Naive thymus-derived CD4-positive, alpha-beta T cell (primary cell): ENCODE data around the gene SPTLC2. TPM values are rescaled to one million over a fixed set of nuclear protein-coding genes. Genes with fewer than 3 reads are reported as not detected.

ENCODE experiments used
- ATAC-seq: fragments of 150-1000 bp; cut with Tn5 transposase; 2 replicates; pipeline ENCODE4 v1.10.0; 2021; ENCODE audit warnings: mild to moderate bottlenecking, moderate library complexity
- CTCF ChIA-PET: fragments of 350-600 bp; sonication (Branson Sonifier 250); formaldehyde crosslinking; loops from one replicate; lab custom pipeline; 2021; ENCODE audit warnings: antibody characterized with exemption; lab: Charles Lee
- POLR2A ChIA-PET: fragments of 350-600 bp; sonication (Branson Sonifier 250); formaldehyde crosslinking; loops from one replicate; lab custom pipeline; 2021; ENCODE audit warnings: antibody characterized with exemption, inconsistent platforms; lab: Charles Lee
- DNase-seq, 9 donors: peaks; one replicate each; pipeline versions ENCODE4 v3.0.0 to v3.0.0-alpha.2; 2020 to 2022; ENCODE audit warnings: mixed read lengths in 1 of 9
- H3K27ac ChIP-seq: one replicate; pipeline ENCODE4 v1.7.0; 2013; ENCODE audit warnings: mild to moderate bottlenecking, low read depth, low read length, moderate library complexity
- H3K27me3 ChIP-seq, 2 donors: one replicate each; pipeline ENCODE4 v1.7.0; 2013; ENCODE audit warnings: low read length in 2 of 2, mild to moderate bottlenecking in 2 of 2, moderate library complexity in 2 of 2; ENCODE audit not compliant: control insufficient read depth in 2 of 2, insufficient read depth in 2 of 2
- H3K36me3 ChIP-seq, 3 experiments: 1 replicate in 2 of 3; 2 replicates in 1 of 3; pipeline ENCODE4 v1.7.0; 2013; ENCODE audit warnings: low read length in 3 of 3, mild to moderate bottlenecking in 3 of 3, moderate library complexity in 1 of 3; ENCODE audit not compliant: insufficient read depth in 3 of 3, control insufficient read depth in 2 of 3
- H3K4me1 ChIP-seq, 2 donors: one replicate each; pipeline ENCODE4 v1.7.0; 2013; ENCODE audit warnings: low read length in 2 of 2, mild to moderate bottlenecking in 2 of 2, moderate library complexity in 1 of 2; ENCODE audit not compliant: control insufficient read depth in 2 of 2, insufficient read depth in 2 of 2
- H3K4me3 ChIP-seq: 2 replicates; pipeline ENCODE4 v1.7.0; 2013; ENCODE audit warnings: mild to moderate bottlenecking, low read length
- H3K9me3 ChIP-seq, 3 experiments: 1 replicate in 2 of 3; 2 replicates in 1 of 3; pipeline ENCODE4 v1.7.0; 2013; ENCODE audit warnings: low read length in 3 of 3; ENCODE audit not compliant: control insufficient read depth in 2 of 3
- H3K27ac Mint-ChIP-seq, 9 donors: one replicate each; pipeline ENCODE4 v1.8.0; 2020 to 2022; ENCODE audit warnings: mixed read lengths in 9 of 9, mild to moderate bottlenecking in 8 of 9, moderate library complexity in 5 of 9, inconsistent platforms in 2 of 9
- H3K27me3 Mint-ChIP-seq, 5 donors: one replicate each; pipeline ENCODE4 v1.8.0; 2021 to 2022; ENCODE audit warnings: mixed read lengths in 5 of 5, mild to moderate bottlenecking in 1 of 5
- H3K36me3 Mint-ChIP-seq, 5 donors: one replicate each; pipeline ENCODE4 v1.8.0; 2020 to 2022; ENCODE audit warnings: mixed read lengths in 5 of 5, mild to moderate bottlenecking in 3 of 5, inconsistent platforms in 1 of 5
- H3K4me1 Mint-ChIP-seq, 7 donors: one replicate each; pipeline ENCODE4 v1.8.0; 2020 to 2022; ENCODE audit warnings: mixed read lengths in 7 of 7, mild to moderate bottlenecking in 3 of 7, inconsistent platforms in 1 of 7
- H3K4me3 Mint-ChIP-seq, 10 donors: one replicate each; pipeline ENCODE4 v1.8.0; 2020 to 2022; ENCODE audit warnings: mild to moderate bottlenecking in 10 of 10, mixed read lengths in 10 of 10, moderate library complexity in 6 of 10, inconsistent platforms in 2 of 10
- H3K9me3 Mint-ChIP-seq, 11 donors: one replicate each; pipeline ENCODE4 v1.8.0; 2020 to 2022; ENCODE audit warnings: mixed read lengths in 11 of 11, mild to moderate bottlenecking in 4 of 11, inconsistent platforms in 1 of 11, moderate library complexity in 1 of 11
- intact Hi-C, 2 donors: fragments of 100-400 bp; cut with micrococcal nuclease; formaldehyde crosslinking; loops; one replicate each; pipeline ENCODE4 v1.15.1; 2023
- polyA plus RNA-seq, 2 donors: library from polyadenylated mRNA; unstranded; fragments of 300-500 nt; fragmentation: Illumina TruSeq; gene quantifications; one replicate each; pipeline ENCODE4 v1.2.3, GENCODE V29; 2021
- total RNA-seq, 6 experiments: library from RNA in 5 of 6; stranded (reverse) in 5 of 6; gene quantifications; 1 replicate in 5 of 6; 2 replicates in 1 of 6; pipeline ENCODE4 v1.2.3 and lab custom pipeline; 2021 to 2026

The SPTLC2 gene
- total and polyA plus RNA-seq, 7 experiments from 2014 or later: 11.6 to 58.1 (median 24.7) TPM

DNA sequence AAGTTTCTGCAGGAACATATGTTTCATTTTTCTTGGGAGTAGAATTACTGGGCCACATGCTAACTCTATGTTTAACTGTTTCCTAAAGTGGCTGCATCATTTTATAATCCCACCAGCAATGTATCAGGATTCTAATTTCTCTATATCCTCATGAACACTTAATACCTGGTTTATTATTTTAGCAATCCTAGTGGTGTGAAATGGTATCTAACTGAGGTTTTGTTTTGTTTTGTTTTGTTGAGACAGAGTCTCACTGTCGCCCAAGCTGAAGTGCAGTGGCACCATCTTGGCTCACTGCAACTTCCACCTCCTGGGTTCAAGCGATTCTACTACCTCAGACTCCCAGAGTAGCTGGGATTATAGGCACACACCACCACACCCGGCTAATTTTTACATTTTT is 6.5 kb downstream of the SPTLC2 start:
- intact Hi-C loops: loop anchor here (10.0 kb wide), 2 partner anchors 575 to 1945 kb away; partner anchors contain the start of genes ERG28 (in 1 of the 2) and TTLL5 (in 1 of the 2)
- H3K9me3 Mint-ChIP-seq: no peaks in the 10 kb centered on the region
- no peaks in the 10 kb centered on the region for H3K27me3 Mint-ChIP-seq
- peaks cover 0 to 11% (median 2%) of the 10 kb centered on the region in 5 donors for H3K36me3 Mint-ChIP-seq
- ChIA-PET CTCF (no interaction called here), POLR2A (no interaction called here)
- DNase-seq: no peak
- H3K4me3 ChIP-seq: no peak overlapping the region
- ATAC-seq: no peak
- H3K27ac Mint-ChIP-seq: no peak overlapping the region
- H3K9me3 ChIP-seq: no peaks in the 10 kb centered on the region
- no peak overlapping the region for H3K4me3 Mint-ChIP-seq
- no peaks in the 10 kb centered on the region for H3K27me3 ChIP-seq
- H3K4me1 ChIP-seq: peaks cover 13 to 17% of the 10 kb centered on the region in 2 donors
- peaks cover 44 to 73% (median 69%) of the 10 kb centered on the region in 7 donors for H3K4me1 Mint-ChIP-seq
- H3K36me3 ChIP-seq: no peaks in the 10 kb centered on the region
- H3K27ac ChIP-seq: no peak overlapping the region

DNA sequence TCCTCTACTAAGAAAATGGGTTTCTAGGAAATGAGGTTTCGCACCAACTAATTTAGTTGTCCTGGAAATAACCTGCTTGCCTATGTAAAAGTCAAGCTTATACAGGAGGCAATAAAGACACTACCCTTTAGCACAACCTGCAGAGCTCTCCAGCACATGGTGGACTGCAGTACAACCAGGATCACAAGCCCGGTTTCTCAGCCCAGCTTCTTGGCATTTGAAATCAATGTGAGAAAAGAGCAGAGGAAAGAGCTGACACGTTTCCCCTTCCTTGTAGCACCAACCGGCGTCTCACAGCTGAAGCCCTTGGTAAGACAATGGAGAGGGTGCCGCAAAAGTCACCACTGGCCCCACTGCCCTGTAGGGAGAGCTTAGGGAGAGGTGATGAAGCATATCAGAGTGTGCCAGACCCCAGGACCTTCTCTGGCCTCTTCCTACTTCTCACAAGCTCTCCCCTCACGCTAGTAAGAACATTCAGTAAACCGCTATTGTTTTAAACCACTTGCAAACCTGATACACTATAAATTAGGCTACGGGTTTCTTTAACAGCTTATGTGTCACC is 8.6 kb downstream of the SPTLC2 start:
- intact Hi-C loops: loop anchor here (1.0 kb wide), 2 partner anchors 7 to 9 kb away; no protein-coding TSS in a partner anchor
- no peaks in the 10 kb centered on the region for H3K27me3 ChIP-seq
- H3K4me1 ChIP-seq: peaks cover 13 to 19% of the 10 kb centered on the region in 2 donors
- Mint-ChIP-seq H3K9me3 (no peaks in the 10 kb centered on the region), H3K27ac (peak overlapping the region; percentile 1 to 91 (median 59)), H3K27me3 (no peaks in the 10 kb centered on the region), H3K36me3 (peaks cover 0 to 15% (median 0%) of the 10 kb centered on the region in 5 donors), H3K4me1 (peaks cover 36 to 70% (median 60%) of the 10 kb centered on the region in 7 donors), H3K4me3 (peak overlapping the region; percentile 33 to 85 (median 58))
- ChIA-PET POLR2A (interaction anchor here (0.6 to 1.2 kb wide), 3 partner anchors 9 to 1627 kb away, joined by 3 to 4 read pairs (median 3); no protein-coding TSS in a partner anchor), CTCF (interaction anchor here (0.5 to 1.2 kb wide), 3 partner anchors 10 to 58 kb away, joined by 3 read pairs; no protein-coding TSS in a partner anchor)
- peak in 3 of 9 donors; percentile 4 to 30 (median 15) for DNase-seq
- H3K9me3 ChIP-seq: no peaks in the 10 kb centered on the region
- no peak overlapping the region for H3K27ac ChIP-seq
- no peak overlapping the region for H3K4me3 ChIP-seq
- ATAC-seq: peak; percentile 61
- H3K36me3 ChIP-seq: no peaks in the 10 kb centered on the region

DNA sequence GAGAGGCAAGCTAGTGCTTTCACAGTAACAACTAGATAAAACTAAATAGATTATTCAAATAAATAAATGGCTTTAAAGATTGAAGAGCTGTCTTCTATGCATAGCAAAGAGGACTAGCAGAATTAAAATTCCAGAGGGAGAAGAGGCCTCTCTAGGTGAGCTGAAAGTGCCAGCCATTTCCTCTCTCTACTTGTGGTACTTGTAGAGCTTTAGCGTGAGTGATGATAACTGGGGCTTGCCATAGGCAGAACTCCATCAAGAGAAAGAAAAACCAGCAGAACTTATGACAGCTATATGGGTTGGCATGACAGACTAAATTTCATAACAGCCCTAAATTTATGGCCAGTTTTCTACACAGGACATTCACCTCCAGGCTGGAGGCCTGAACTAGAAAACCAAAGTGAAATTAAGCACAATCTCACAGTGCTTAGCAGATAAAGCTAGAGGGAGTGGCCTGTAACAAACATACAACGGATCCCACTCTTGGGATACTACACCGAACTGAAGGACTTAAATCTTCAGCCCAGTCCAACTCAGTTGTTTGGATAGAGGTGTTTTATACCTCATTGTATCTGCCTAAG is 11.0 kb downstream of the SPTLC2 start:
- Histone ChIP-seq H3K4me3 (no peak overlapping the region), H3K9me3 (no peaks in the 10 kb centered on the region), H3K27me3 (no peaks in the 10 kb centered on the region), H3K36me3 (no peaks in the 10 kb centered on the region), H3K4me1 (peaks cover 13 to 19% of the 10 kb centered on the region in 2 donors), H3K27ac (no peak overlapping the region)
- intact Hi-C loops: no loop called here
- DNase-seq (no peak), ATAC-seq (peak; percentile 26)
- peak overlapping the region in 5 of 9 donors; percentile 6 to 46 (median 36) for H3K27ac Mint-ChIP-seq
- peaks cover 0 to 16% (median 5%) of the 10 kb centered on the region in 5 donors for H3K36me3 Mint-ChIP-seq
- H3K4me1 Mint-ChIP-seq: peaks cover 43 to 79% (median 70%) of the 10 kb centered on the region in 7 donors
- POLR2A ChIA-PET: interaction anchor here (0.6 to 1.3 kb wide), 2 partner anchors 9 to 17 kb away, joined by 3 read pairs; no protein-coding TSS in a partner anchor
- H3K27me3 Mint-ChIP-seq: no peaks in the 10 kb centered on the region
- CTCF ChIA-PET: no interaction called here
- H3K4me3 Mint-ChIP-seq: peak overlapping the region in 3 of 10 donors; percentile 30 to 40 (median 34)
- peaks cover 0 to 6% (median 0%) of the 10 kb centered on the region in 11 donors for H3K9me3 Mint-ChIP-seq

DNA sequence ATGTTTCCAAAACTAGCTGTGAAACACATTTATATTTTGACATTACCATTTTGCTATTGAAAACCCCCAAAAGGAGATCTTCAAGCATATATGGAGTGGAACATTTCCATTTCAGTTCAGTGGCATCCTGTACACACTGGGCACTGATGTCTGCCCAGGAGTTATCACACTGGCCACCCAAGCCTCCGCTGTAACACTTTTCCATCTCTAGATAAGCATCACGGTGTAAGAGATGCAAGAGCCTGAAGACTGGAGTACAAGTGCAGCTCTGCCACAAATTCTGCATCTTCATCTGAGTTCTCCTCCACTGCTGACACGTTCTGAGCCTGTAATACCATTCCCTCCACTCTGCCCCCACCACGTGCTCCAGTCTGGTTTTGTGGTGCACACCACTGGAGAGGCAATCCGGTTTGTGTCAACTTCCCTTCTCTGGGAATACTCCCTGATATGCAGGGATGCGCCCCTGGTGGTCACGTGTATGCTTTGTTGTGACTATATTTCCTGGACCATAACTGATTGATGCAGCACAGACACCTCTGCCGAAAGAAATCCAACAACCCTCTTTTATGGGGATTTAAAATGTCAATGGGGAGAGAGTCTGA is 12.7 kb downstream of the SPTLC2 start:
- CTCF ChIA-PET: no interaction called here
- peaks cover 0 to 17% (median 5%) of the 10 kb centered on the region in 5 donors for H3K36me3 Mint-ChIP-seq
- DNase-seq: no peak
- no peaks in the 10 kb centered on the region for H3K27me3 ChIP-seq
- peaks cover 0 to 6% (median 0%) of the 10 kb centered on the region in 11 donors for H3K9me3 Mint-ChIP-seq
- ATAC-seq: peak; percentile 44
- peak overlapping the region in 6 of 9 donors; percentile 4 to 76 (median 38) for H3K27ac Mint-ChIP-seq
- intact Hi-C loops: no loop called here
- H3K4me1 ChIP-seq: peaks cover 8 to 24% of the 10 kb centered on the region in 2 donors
- peak overlapping the region in 5 of 10 donors; percentile 7 to 52 (median 43) for H3K4me3 Mint-ChIP-seq
- no peaks in the 10 kb centered on the region for H3K9me3 ChIP-seq
- peaks cover 45 to 91% (median 82%) of the 10 kb centered on the region in 7 donors for H3K4me1 Mint-ChIP-seq
- H3K27ac ChIP-seq: no peak overlapping the region
- no peaks in the 10 kb centered on the region for H3K36me3 ChIP-seq
- H3K27me3 Mint-ChIP-seq: no peaks in the 10 kb centered on the region
- H3K4me3 ChIP-seq: no peak overlapping the region
- POLR2A ChIA-PET: interaction anchor here (1.5 kb wide), 1 partner anchor 9 kb away, joined by 6 read pairs; no protein-coding TSS in a partner anchor

DNA sequence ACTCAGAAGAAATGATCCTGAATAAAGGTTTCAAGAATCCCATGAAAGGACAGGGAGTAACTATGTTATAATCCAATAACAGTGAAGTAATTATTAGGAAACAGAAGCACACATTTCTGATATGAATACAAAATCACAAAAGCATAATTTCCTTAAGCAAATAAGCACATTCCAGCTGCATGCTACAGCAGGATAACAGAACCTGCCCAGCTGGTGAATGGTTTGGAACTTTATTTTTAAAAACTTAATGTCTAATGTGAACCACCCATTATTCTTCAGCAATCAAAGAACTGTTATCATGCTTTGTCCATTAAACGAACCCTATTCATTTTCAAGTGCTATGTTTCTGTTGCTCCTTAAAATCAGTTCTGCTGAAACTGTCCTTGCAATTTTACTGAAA is 13.4 kb downstream of the SPTLC2 start:
- no peak for ATAC-seq
- Histone ChIP-seq H3K4me1 (peaks cover 8 to 27% of the 10 kb centered on the region in 2 donors), H3K4me3 (no peak overlapping the region), H3K27ac (no peak overlapping the region), H3K9me3 (no peaks in the 10 kb centered on the region), H3K36me3 (no peaks in the 10 kb centered on the region), H3K27me3 (no peaks in the 10 kb centered on the region)
- Mint-ChIP-seq H3K27me3 (no peaks in the 10 kb centered on the region), H3K4me1 (peaks cover 38 to 91% (median 81%) of the 10 kb centered on the region in 7 donors), H3K27ac (no peak overlapping the region), H3K4me3 (no peak overlapping the region), H3K36me3 (peaks cover 0 to 19% (median 5%) of the 10 kb centered on the region in 5 donors), H3K9me3 (peaks cover 0 to 6% (median 0%) of the 10 kb centered on the region in 11 donors)
- ChIA-PET CTCF (no interaction called here), POLR2A (interaction anchor here (1.5 kb wide), 1 partner anchor 10 kb away, joined by 6 read pairs; no protein-coding TSS in a partner anchor)
- intact Hi-C loops: no loop called here
- no peak for DNase-seq

DNA sequence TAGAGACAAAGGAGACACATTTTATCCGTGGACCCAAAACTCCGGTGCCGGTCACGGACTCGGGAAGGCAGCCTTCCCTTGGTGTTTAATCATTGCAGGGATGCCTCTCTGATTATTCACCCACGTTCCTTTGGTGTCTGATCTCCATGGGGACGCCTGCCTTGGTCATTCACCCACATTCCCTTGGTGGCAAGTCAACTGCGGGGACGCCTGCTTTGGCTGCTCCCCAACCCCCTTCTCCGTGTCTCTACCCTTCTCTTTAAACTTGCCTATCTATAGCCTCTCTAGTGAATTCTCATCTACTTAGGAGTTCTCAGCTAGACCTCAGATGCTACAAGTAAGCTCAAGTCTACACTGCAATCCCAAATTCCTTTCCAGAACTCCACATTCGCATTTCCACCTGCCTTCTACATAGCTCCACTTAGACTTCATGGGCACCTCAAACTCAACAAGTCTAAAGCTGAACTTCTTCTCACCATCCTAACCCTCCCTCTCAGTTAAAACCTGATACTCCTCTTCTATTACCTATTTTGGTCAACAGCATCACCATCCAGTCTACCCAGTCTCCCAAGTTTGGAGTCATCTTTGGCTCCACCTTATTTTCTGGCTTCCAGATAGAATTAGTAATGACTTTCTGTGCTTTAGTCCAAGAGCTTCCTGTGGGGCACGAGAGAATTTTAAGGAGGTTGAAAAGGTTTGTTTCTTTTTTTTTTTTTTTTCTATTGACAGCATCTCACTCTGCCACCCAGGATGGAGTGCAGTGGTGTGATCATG is 14.4 kb downstream of the SPTLC2 start:
- Mint-ChIP-seq H3K27ac (peak overlapping the region in 8 of 9 donors; percentile 0 to 79 (median 60)), H3K4me3 (peak overlapping the region in 2 of 10 donors; percentile 0 to 8), H3K36me3 (peaks cover 0 to 19% (median 6%) of the 10 kb centered on the region in 5 donors), H3K27me3 (no peaks in the 10 kb centered on the region), H3K9me3 (peaks cover 0 to 6% (median 0%) of the 10 kb centered on the region in 11 donors), H3K4me1 (peaks cover 32 to 86% (median 76%) of the 10 kb centered on the region in 7 donors)
- no peaks in the 10 kb centered on the region for H3K36me3 ChIP-seq
- H3K4me1 ChIP-seq: peaks cover 4 to 17% of the 10 kb centered on the region in 2 donors
- no peak overlapping the region for H3K27ac ChIP-seq
- H3K4me3 ChIP-seq: no peak overlapping the region
- CTCF ChIA-PET: no interaction called here
- no peaks in the 10 kb centered on the region for H3K27me3 ChIP-seq
- ATAC-seq (no peak), DNase-seq (no peak)
- POLR2A ChIA-PET: no interaction called here
- no peaks in the 10 kb centered on the region for H3K9me3 ChIP-seq
- intact Hi-C loops: no loop called here
